ENCODE results near the gene EMILIN1. TPM values are rescaled to one million over a fixed set of nuclear protein-coding genes. Genes with fewer than 3 reads are reported as not detected.
"Not testable (repeated sequence)": the region's sequence is repeated elsewhere in the genome, so short reads cannot be mapped to it uniquely, and the experiment has no call there.

EMILIN1 gene
- total and polyA plus RNA-seq, 2 donors (not counting 3 experiments of a cell fraction or from before 2014, with no cell fraction given): 11.7 to 16.6 TPM

GRCh38 chr2:27109083-27109482, 30.7 kb downstream of the EMILIN1 start:
- H3K4me3 ChIP-seq (replicated peaks in 1 of 3; ENCODE audit: insufficient read depth in 1 of 3, low read depth in 1 of 3, low read length in 3 of 3): no peak overlapping the region
- ChIA-PET POLR2A (no interaction called here), CTCF (interaction anchor here (0.9 to 1.9 kb wide), 6 partner anchors 9 to 194 kb away, joined by 3 to 10 read pairs (median 4); no protein-coding TSS in a partner anchor)
- no peaks in the 10 kb centered on the region for H3K9me1 ChIP-seq (replicated peaks; ENCODE audit: control insufficient read depth, extremely low read depth, insufficient read depth, low read length)
- DNase-seq (ENCODE audit: low read depth, low spot score) (no peak), FAIRE-seq (no peak)
- H3K9me3 ChIP-seq (replicated peaks; ENCODE audit: control insufficient read depth, insufficient read depth, low read length): no peaks in the 10 kb centered on the region
- H3K27me3 ChIP-seq (ENCODE audit: control insufficient read depth in 2 of 2, insufficient read depth in 2 of 2, low read length in 2 of 2): no peaks in the 10 kb centered on the region
- TF ChIP-seq FOS (IDR thresholded peaks at IDR 0.05; ENCODE audit: borderline replicate concordance, insufficient read depth, low read length) (no peak), POLR2AphosphoS5 (IDR thresholded peaks at IDR 0.05; ENCODE audit: insufficient read depth, low read depth, low read length) (no peak), POLR2A (IDR thresholded peaks at IDR 0.05; ENCODE audit: low read depth, low read length) (no peak), JUN (IDR thresholded peaks at IDR 0.05; ENCODE audit: borderline replicate concordance, insufficient read depth, insufficient read length, low read depth) (no peak), MYC (IDR thresholded peaks at IDR 0.05; ENCODE audit: low read depth, low read length) (no peak), EZH2 (IDR thresholded peaks at IDR 0.05; ENCODE audit: borderline replicate concordance, low read depth, low read length, severe bottlenecking) (no peak)
- TF ChIP-seq, protein P1, sequence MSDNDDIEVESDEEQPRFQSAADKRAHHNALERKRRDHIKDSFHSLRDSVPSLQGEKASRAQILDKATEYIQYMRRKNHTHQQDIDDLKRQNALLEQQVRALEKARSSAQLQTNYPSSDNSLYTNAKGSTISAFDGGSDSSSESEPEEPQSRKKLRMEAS (IDR thresholded peaks at IDR 0.05; ENCODE audit: insufficient read depth, insufficient read length): no peak
- no peak overlapping the region for H3K27ac ChIP-seq (ENCODE audit: insufficient read depth, low read depth, low read length)
- intact Hi-C loops (cut with micrococcal nuclease) (no loop called here), dilution Hi-C loops (cut with MboI; ENCODE audit: extremely low pct_ligation_motif_present, low sequenced_read_pairs) (no loop called here)
- BruUV-seq (replicated peaks): no TSS peak
- H3K9ac ChIP-seq (replicated peaks; ENCODE audit: extremely low read depth, insufficient read depth, low read length): no peak overlapping the region
- H2AFZ ChIP-seq (ENCODE audit: low read depth, low read length): no peak overlapping the region
- no peak overlapping the region for H3K4me2 ChIP-seq (ENCODE audit: insufficient read depth, low read length)
- H3K36me3 ChIP-seq (ENCODE audit: control insufficient read depth in 2 of 2, extremely low read depth in 1 of 2, insufficient read depth in 2 of 2, low read length in 2 of 2): no peaks in the 10 kb centered on the region
- no peaks in the 10 kb centered on the region for H3K4me1 ChIP-seq (ENCODE audit: control insufficient read depth, extremely low read depth, insufficient read depth, low read length)
- no peaks in the 10 kb centered on the region for H3K79me2 ChIP-seq (ENCODE audit: control insufficient read depth, insufficient read depth, low read length)
- no peaks in the 10 kb centered on the region for H4K20me1 ChIP-seq (replicated peaks; ENCODE audit: control insufficient read depth, extremely low read depth, insufficient read depth, low read length)

DNA sequence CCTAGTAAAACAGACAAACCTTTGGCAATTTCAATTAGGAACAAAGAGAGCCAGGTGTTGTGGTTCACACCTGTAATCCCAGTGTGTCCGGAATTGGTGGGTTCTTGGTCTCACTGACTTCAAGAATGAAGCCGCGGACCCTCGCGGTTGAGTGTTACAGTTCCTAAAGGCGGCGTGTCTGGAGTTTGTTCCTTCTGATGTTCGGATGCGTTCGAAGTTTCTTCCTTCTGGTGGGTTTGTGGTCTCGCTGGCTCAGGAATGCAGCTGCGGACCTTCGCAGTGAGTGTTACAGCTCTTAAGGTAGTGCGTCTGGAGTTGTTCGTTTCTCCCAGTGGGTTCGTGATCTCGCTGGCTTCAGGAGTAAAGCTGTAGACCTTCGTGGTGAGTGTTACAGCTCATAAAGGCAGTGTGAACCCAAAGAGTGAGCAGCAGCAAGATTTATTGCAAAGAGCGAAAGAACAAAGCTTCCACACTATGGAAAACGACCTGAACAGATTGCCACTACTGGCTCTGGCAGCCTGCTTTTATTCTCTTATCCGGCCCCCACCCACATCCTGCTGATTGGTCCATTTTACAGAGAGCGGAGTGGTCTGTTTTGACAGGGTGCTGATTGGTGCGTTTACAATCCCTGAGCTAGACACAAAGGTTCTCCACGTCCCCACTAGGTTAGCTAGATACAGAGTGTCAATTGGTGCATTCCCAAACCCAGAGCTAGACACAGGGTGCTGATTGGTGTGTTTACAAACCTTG, 32.4 kb downstream of the EMILIN1 start:
- H2AFZ ChIP-seq (ENCODE audit: low read depth, low read length); H3K27me3 ChIP-seq (ENCODE audit: control insufficient read depth in 2 of 2, insufficient read depth in 2 of 2, low read length in 2 of 2); DNase-seq (ENCODE audit: low read depth, low spot score); BruUV-seq (replicated peaks); H3K4me2 ChIP-seq (ENCODE audit: insufficient read depth, low read length); H3K9me1 ChIP-seq (replicated peaks; ENCODE audit: control insufficient read depth, extremely low read depth, insufficient read depth, low read length); dilution Hi-C loops (cut with MboI; ENCODE audit: extremely low pct_ligation_motif_present, low sequenced_read_pairs); H3K79me2 ChIP-seq (ENCODE audit: control insufficient read depth, insufficient read depth, low read length); H3K9ac ChIP-seq (replicated peaks; ENCODE audit: extremely low read depth, insufficient read depth, low read length); H3K4me3 ChIP-seq (replicated peaks in 1 of 3; ENCODE audit: insufficient read depth in 1 of 3, low read depth in 1 of 3, low read length in 3 of 3); H3K27ac ChIP-seq (ENCODE audit: insufficient read depth, low read depth, low read length); H3K36me3 ChIP-seq (ENCODE audit: control insufficient read depth in 2 of 2, extremely low read depth in 1 of 2, insufficient read depth in 2 of 2, low read length in 2 of 2); POLR2A ChIA-PET; H3K9me3 ChIP-seq (replicated peaks; ENCODE audit: control insufficient read depth, insufficient read depth, low read length); FAIRE-seq; H4K20me1 ChIP-seq (replicated peaks; ENCODE audit: control insufficient read depth, extremely low read depth, insufficient read depth, low read length); intact Hi-C loops (cut with micrococcal nuclease); H3K4me1 ChIP-seq (ENCODE audit: control insufficient read depth, extremely low read depth, insufficient read depth, low read length): not testable (repeated sequence)
- CTCF ChIA-PET: interaction anchor here (1.1 kb wide), 1 partner anchor 23 kb away, joined by 3 read pairs; no protein-coding TSS in a partner anchor

- H3K36me3 ChIP-seq (ENCODE audit: control insufficient read depth in 2 of 2, extremely low read depth in 1 of 2, insufficient read depth in 2 of 2, low read length in 2 of 2); FAIRE-seq; H2AFZ ChIP-seq (ENCODE audit: low read depth, low read length); POLR2A ChIA-PET; H3K4me3 ChIP-seq (replicated peaks in 1 of 3; ENCODE audit: insufficient read depth in 1 of 3, low read depth in 1 of 3, low read length in 3 of 3); H3K4me1 ChIP-seq (ENCODE audit: control insufficient read depth, extremely low read depth, insufficient read depth, low read length); H3K79me2 ChIP-seq (ENCODE audit: control insufficient read depth, insufficient read depth, low read length); H3K27ac ChIP-seq (ENCODE audit: insufficient read depth, low read depth, low read length); H4K20me1 ChIP-seq (replicated peaks; ENCODE audit: control insufficient read depth, extremely low read depth, insufficient read depth, low read length); H3K4me2 ChIP-seq (ENCODE audit: insufficient read depth, low read length); H3K9me3 ChIP-seq (replicated peaks; ENCODE audit: control insufficient read depth, insufficient read depth, low read length); DNase-seq (ENCODE audit: low read depth, low spot score); intact Hi-C loops (cut with micrococcal nuclease); BruUV-seq (replicated peaks); H3K9ac ChIP-seq (replicated peaks; ENCODE audit: extremely low read depth, insufficient read depth, low read length); H3K9me1 ChIP-seq (replicated peaks; ENCODE audit: control insufficient read depth, extremely low read depth, insufficient read depth, low read length); H3K27me3 ChIP-seq (ENCODE audit: control insufficient read depth in 2 of 2, insufficient read depth in 2 of 2, low read length in 2 of 2); dilution Hi-C loops (cut with MboI; ENCODE audit: extremely low pct_ligation_motif_present, low sequenced_read_pairs): not testable (repeated sequence)
- CTCF ChIA-PET: interaction anchor here (1.1 kb wide), 1 partner anchor 22 kb away, joined by 3 read pairs; no protein-coding TSS in a partner anchor
These were observed 33.1 kb downstream of the EMILIN1 start for GRCh38 chr2:27111392-27112078.

Data from endothelial cell of umbilical vein (primary cell).